HEK293T (cell line): ENCODE measurements around the gene IL17REL.

Experiments used
- BHLHE40 ChIP-seq: fragments of 450-650 bp; IDR thresholded peaks from 2 replicates; pipeline ENCODE4 v1.6.1; 2016; ENCODE audit warnings: mild to moderate bottlenecking, moderate library complexity, borderline replicate concordance
- CTBP1 ChIP-seq: fragments of 450-650 bp; IDR thresholded peaks from 2 replicates; pipeline ENCODE4 v1.6.1; 2016; ENCODE audit warnings: borderline replicate concordance
- FOXA1 ChIP-seq: fragments of 450-650 bp; IDR thresholded peaks from 2 replicates; pipeline ENCODE4 v1.6.1; 2016; ENCODE audit warnings: mild to moderate bottlenecking
- FOXK2 ChIP-seq: fragments of 450-650 bp; IDR thresholded peaks from 2 replicates; pipeline ENCODE4 v1.6.1; 2016; ENCODE audit warnings: mild to moderate bottlenecking
- FOXM1 ChIP-seq: fragments of 450-650 bp; IDR thresholded peaks from 2 replicates; pipeline ENCODE4 v1.6.1; 2017; ENCODE audit warnings: mild to moderate bottlenecking, borderline replicate concordance
- HDGF ChIP-seq: fragments of 450-650 bp; IDR thresholded peaks from 2 replicates; pipeline ENCODE4 v1.6.1; 2017; ENCODE audit warnings: antibody characterized with exemption, borderline replicate concordance
- LEF1 ChIP-seq: fragments of 450-650 bp; IDR thresholded peaks from 2 replicates; pipeline ENCODE4 v1.6.1; 2017; ENCODE audit warnings: mild to moderate bottlenecking, borderline replicate concordance
- NFRKB ChIP-seq: fragments of 450-650 bp; IDR thresholded peaks from 2 replicates; pipeline ENCODE4 v1.6.1; 2016; ENCODE audit warnings: mild to moderate bottlenecking, moderate library complexity
- PKNOX1 ChIP-seq: fragments of 450-650 bp; IDR thresholded peaks from 2 replicates; pipeline ENCODE4 v1.6.1; 2016
- SP1 ChIP-seq: fragments of 450-650 bp; IDR thresholded peaks from 2 replicates; pipeline ENCODE4 v1.6.1; 2017
- SUZ12 ChIP-seq: fragments of 450-650 bp; IDR thresholded peaks from 2 replicates; pipeline ENCODE4 v1.6.1; 2016; ENCODE audit warnings: mild to moderate bottlenecking
- TARDBP ChIP-seq: fragments of 450-650 bp; IDR thresholded peaks from 2 replicates; pipeline ENCODE4 v1.6.1; 2016
- ZNF384 ChIP-seq: fragments of 450-650 bp; IDR thresholded peaks from 2 replicates; pipeline ENCODE4 v1.6.1; 2016

GRCh38 chr22:50004918-50005317 lies 7.6 kb downstream of the IL17REL start:
- no peak for TF ChIP-seq CTBP1
- TF ChIP-seq SUZ12: no peak
- TF ChIP-seq BHLHE40: no peak
- TF ChIP-seq PKNOX1: no peak
- no peak for TF ChIP-seq LEF1
- TF ChIP-seq ZNF384: no peak
- TF ChIP-seq NFRKB: no peak
- no peak for TF ChIP-seq FOXM1
- TF ChIP-seq TARDBP: no peak
- no peak for TF ChIP-seq FOXK2
- TF ChIP-seq HDGF: no peak
- no peak for TF ChIP-seq SP1
- no peak for TF ChIP-seq FOXA1
